Measurements from ENCODE around the gene SMIM14.
"Not testable (repeated sequence)": the region's sequence is repeated elsewhere in the genome, so short reads cannot be mapped to it uniquely, and the experiment has no call there.

SMIM14 gene

DNA sequence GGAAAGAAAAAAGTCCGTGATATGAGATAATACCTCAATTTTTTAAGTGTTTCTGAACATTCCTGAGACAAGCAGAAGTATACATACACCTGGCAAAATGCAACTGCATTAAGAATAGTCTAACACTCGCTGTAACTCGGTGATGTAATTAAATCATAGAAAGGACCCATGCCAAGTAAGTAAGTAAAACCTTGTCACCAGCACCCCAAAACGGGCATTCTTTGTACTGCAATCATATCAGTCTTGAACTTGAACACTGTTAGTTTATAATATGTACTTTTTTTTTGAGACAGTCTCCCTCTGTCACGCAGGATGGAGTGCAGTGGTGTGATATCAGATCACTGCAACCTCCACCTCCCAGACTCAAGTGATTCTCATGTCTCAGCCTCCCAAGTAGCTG, 47.4 kb downstream of the SMIM14 start:
- no peak for DNase-seq

DNA sequence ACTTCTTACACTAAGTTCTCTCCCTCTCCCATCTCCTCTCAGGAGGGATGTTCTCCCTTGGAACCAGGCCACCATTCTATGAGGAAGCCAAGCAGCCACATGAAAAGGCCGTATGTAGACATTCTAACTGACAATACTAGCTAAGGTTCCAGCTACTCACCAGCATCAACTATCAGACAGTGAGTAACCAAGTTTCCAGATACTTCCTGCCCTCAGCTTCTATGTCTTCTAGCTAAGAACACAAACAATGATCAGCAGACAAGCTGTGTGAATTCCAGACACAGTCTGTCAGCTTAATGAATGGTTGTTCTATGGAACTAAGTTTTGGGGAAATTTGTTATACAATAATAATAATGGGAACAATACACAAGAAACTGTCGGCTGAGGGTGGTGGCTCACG, 50.8 kb downstream of the SMIM14 start:
- no peak for DNase-seq

DNA sequence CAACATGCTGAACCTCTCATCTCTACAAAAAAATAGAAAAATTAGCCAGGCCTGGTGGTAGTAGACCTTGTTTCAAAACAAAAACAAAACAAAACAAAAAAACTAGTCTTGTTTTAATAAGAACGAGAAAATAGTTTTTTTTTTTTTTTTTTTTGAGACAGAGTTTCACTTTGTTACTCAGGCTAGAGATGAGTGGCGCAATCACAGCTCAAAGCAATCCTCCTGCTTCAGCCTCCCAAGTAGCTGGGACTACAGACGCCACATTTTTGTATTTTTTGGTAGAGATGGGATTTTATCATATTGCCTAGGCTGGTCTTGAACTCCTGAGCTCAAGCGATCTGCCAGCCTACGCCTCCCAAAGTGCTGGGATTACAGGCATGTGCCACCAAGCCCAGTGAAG, 63.7 kb downstream of the SMIM14 start:
- DNase-seq: no peak

DNA sequence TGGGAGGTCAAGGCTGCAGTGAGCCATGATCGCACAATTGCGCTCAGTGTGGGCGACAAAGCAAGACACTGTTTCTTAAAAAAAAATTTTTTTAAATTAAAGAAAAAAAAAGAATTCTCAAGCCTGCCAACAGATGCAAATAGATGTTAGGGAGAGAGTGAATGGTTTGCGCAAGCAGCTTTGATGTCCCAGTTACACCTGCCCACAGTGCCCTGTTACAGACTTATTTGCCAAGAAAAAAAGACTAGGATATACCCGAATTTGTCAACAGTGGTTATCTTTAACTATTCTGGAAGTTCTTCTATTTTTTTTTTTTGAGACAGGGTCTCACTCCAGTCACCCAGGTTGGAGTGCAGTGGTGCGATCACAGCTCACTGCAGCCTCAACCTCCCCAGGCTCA, 67.2 kb downstream of the SMIM14 start:
- DNase-seq: no peak

DNA sequence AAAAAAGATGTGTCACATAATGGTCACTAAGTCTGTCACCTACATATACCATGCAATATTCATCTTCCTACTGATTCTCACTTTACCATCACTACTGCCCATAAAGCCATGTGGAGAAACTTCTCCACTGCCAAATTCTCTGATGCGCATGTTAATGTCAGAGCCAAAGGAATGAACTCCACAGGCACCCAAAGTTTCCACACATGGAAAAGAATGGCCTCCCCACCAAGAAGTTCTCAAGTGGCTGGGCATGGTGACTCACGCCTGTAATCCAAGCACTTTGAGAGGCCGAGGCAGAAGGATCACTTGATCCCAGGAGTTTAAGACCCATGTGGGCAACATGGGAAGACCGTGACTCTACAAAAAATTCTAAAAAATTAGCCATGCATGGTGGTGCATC, 67.6 kb downstream of the SMIM14 start:
- DNase-seq: no peak

DNA sequence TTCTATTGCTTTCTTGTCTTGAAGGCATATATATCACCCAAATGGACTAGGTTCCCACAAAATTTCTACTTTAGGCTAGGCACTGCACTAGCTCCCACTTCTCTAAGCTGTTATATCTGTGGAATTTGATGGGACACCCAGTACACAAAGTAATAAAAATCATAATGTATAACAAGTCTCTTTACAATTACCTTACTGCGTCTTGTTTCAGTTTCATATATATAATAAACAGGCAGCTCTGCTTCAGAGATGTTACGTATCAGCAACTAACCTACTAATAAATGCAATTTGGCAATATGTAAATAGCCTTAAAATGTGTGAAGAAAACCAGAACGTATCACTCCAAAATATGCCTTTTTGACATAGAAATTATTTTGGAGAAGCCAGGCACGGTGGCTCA, 69.5 kb downstream of the SMIM14 start:
- no peak for DNase-seq

DNA sequence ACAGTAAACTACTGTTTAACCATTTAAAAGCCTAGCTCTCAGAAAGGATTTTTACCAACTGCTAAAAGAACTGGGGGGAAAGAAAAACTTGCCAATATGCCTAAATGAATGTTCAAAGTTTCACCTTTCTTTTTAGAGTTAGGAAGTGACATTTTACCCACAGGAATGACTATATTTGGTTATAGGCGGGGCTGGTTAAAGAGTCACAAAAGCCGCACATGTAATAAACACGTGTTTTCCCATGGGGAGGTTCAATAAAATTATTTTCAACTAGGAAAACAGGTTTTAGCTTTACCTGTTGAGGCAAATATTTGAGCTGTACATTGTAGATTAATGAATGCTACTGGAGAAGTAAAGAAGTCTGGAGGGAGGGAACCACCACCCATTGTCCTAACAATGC, 69.9 kb downstream of the SMIM14 start:
- DNase-seq: no peak

DNA sequence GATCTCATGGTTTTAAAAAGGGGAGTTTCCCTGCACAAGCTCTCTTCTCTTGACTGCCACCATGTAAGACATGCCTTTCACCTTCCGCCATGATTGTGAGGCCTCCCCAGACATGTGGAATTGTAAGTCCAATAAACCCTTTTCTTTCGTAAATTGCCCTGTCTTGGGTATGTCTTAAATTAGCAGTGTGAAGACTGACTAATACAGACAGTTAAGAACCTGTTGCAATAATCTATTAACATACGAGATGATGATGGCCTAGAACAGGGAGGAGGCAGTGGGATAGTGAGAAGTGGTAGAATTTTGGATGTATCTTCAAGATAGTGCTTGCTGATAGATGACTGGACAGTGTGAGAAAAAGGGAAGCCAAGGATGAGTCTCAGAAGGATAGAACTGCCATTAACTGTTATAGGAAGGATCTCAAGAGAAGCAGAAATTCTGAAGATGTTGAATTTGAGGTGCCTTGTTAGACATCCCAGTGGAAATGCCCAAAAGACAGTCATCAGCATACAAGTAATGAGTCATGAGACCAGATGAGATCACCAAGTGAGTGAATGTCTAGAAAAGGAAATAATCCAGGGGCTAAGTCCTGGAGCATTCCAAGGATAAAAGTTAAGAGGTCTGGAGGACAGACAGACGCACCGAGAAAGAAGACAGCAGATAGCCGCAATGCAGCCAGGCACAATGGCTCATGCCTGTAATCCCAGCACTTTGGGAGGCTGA, 72.6 kb downstream of the SMIM14 start:
- DNase-seq: no peak

DNA sequence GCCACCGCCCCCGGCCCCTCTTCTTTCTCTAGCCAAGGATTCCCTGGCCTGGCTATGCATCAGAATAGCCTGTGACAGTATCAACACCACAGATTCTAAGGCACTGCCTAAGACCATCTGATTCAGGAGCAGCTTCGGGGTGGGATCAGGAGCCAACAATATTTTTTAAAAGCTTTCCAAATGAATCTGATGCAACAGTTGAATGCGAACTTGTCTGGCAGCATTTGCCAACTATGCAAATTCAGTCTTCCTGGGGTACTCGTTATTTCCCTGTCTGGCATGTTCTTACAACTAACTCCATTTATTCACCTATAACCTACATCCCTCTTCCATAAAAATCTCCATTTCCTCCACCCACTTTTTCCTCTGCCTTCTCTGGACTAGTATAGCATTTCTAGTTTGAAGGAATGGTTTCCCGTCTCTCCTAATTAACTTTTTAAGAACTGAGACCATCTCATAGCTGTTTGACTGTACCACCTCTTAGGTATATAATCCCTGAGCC, 75.3 kb downstream of the SMIM14 start:
- no peak for DNase-seq

DNA sequence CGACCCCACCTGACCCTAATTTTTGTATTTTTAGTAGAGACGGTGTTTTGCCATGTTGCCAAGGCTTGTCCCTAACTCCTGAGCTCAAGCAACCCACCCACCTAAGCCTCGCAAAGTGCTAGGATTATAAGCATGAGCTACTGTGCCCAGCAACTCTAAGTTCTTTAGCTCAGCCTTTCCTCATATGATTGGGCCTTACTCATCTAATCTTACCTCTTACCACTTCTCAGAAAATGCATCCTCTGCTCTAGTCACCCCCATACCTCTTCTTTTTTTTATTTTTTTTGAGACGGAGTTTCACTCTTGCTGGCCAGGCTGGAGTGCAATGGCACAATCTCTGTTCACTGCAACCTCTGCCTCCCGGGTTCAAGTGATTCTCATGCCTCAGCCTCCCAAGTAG, 75.9 kb downstream of the SMIM14 start:
- no peak for DNase-seq

DNA sequence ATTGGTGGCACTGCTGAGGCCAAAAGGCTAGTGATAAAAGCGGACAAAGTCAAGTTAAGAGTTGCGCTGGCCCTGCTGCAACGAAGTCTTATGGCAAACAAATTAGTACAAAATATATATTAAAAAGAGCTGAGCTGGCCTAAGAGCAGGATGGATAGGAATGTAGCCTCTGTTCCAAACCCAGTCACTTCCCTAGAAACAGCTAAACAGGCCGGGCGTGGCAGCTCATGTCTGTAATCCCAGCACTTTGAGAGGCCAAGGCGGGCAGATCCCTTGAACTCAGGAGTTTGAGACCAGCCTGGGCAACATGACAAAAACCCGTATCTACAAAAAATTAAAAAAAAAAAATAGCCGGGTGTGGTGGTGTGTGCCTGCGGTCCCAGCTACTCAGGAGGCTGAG, 79.0 kb downstream of the SMIM14 start:
- no peak for DNase-seq

DNA sequence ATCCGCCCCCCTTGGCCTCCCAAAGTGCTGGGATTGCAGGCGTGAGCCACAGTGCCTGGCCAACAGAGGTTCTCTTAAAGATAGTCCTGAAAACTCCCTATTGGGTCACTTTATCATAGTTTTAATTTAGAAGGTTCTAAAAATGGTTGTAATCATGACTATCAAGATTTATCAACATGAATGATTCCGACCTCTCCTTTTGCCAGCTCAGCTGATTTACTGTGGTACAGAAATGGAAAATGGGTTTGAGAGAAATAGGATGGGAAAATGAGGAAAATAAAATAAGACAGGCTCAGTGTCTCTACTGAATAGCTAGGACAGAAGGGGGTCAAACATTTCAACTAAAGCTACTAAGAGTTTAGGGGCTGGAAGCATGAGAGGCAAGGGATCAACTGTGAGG, 83.2 kb downstream of the SMIM14 start:
- no peak for DNase-seq

DNA sequence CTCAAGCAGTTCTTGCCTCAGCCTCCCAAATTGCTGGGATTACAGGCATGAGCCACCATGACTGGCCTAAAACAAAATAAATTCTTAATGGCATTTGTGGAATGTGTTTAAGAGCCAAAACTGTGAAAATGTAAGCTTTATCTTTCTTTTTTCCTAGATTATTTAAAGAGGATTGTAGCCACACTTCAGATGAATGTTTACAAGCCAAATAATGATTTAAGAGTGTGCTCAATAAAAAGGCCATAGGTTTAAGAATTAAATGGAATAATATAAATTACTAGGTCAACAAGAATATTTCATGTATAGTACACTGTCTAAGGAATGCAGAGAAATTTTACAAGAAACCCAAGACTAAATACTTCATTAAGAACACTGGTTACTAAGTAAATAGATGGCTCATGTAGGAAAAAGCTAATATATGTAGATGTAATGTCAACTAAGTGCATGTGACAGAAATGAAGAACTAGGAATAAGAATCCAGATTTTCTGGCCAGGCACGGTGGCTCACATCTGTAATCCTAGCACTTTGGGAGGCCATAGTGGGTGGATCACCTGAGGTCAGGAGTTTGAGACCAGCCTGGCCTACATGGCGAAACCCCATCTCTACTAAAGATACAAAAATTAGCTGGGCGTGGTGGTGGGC, 90.1 kb downstream of the SMIM14 start:
- no peak for DNase-seq

DNA sequence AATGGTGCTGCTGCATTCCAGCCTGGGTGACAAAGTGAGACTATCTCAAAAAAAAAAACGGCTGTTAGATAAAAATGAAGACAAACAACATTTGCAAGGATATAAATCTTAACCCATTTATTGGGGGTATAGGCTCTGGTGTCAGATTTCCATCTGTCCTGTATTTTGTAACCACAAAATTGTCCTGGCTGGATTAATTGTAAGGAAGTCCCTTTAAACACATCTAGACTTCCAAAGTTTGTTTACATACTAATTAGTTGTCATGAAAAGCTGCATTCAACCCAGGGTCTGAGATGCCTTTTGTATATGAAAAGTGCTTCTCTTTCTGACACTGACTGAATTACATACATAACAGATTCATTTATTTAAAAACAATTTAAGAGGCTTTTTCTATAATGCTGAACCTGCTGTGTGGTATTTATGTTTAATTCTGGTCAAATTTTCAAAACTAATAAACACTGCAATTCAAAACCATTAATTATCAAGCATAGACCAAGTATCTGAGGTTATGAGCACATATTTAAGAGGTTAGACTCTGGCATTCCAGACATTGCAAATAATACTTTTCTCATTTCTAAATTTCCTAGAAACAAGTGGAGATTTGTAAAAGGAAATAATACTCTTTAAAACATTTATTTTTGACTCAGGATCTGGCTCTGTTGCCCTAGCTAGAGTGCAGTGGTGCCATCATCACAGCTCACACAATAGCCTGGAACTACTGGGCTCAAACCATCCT, 93.9 kb downstream of the SMIM14 start:
- DNase-seq: no peak

DNA sequence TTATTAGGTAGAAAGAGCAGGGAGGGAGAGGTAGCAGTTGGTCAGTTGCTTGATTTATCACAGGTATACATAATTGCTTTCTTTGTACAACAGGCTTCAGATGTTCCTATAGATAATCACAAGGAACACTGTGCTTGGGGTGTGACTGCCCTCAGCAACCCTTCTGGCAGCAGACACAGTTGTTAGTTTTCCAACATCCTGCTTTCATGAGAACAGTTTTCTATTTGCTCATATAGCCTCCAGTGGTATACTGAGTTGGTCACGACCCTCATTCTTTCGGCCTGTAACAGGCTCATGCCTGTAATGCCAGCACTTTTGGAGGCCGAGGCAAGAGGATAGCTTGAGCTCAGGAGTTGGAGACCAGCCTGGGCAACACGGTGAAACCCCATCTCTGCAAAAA, 94.6 kb downstream of the SMIM14 start:
- DNase-seq: not testable (repeated sequence)

DNA sequence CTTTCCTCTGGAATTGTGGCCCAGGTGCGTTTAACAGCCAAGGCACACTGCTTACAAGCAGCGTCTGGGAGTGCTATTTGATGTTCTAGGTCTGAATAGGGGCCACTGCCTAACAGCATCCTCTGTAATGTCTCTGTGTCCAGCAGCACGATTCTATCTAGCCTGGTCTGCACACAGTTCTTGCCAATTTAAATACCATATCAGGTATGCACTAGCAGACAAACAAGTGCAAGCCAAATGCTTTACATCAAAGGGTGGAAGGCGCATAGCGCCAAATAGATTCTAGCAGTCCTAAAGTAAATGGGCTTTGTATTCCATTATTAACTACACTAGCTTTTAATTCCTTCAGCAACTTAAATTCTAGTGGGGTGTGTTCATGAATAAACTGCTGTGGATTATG, 95.6 kb downstream of the SMIM14 start:
- no peak for DNase-seq

DNA sequence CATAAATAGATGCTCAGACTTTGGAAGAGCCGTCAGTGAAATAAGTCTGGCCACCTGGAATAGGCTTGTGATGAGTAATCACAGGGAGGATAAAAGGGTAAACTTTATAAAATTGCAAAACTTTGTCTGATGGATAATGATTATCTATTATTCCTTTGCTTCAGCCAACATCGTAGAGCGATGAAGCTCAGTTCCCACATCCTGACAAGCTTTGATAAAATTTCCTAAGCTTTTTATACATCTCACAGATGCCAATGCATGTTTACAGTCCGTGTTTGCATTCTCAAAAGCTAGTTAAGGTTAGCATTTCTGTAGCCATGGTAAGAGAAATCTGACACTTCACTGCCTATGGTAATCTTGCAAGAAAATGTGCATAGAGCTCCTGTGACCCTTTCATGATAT, 96.1 kb downstream of the SMIM14 start:
- no peak for DNase-seq

DNA sequence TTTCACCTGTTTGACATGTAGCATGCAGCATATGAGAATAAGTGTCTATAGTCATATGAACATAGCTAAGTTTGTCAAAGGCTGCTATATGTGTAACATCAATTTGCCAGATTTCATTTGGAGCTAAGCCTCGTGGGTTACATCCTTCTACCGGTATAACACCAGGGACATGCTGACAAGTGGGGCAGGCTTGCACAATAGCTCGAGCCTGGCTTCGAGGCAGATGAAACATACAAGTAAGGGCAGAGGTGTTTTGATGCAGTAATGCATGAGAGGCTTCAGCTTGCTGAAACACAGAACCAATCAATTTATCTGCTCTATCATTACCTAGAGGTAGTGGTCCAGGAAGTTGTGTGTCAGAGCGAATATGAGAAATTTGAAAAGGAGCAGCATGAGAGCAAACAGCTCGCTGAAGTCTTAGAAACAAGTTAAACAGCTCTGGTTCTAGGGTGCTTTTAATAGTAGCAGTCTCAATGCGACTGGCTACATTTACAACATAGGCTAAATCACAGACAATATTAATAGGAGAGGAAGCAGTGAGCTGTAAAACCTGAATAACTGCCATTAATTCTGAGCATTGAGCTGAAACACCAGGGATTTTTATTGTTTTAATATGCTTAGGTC, 96.6 kb downstream of the SMIM14 start:
- DNase-seq: no peak

DNA sequence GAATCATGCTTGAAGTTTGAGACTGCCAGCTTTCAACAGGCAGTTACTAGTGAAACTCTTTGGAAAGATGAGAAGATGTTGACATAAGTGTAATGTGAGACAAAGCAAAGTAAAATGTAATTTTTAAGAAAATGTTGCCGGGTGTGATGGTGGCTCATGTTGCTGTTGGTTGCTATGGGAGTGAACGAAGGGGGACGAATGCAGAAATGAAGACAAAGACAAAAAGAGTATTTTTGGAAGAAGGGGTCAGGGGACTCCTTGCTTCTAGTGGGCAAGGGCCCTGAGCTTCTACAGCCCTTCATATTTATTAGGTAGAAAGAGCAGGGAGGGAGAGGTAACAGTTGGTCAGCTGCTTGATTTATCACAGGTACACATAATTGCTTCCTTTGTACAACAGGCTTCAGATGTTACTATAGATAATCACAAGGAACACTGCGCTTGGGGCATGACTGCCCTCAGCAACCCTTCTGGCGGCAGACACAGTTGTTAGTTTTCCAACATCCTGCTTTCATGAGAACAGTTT, 99.5 kb downstream of the SMIM14 start:
- no peak for DNase-seq

DNA sequence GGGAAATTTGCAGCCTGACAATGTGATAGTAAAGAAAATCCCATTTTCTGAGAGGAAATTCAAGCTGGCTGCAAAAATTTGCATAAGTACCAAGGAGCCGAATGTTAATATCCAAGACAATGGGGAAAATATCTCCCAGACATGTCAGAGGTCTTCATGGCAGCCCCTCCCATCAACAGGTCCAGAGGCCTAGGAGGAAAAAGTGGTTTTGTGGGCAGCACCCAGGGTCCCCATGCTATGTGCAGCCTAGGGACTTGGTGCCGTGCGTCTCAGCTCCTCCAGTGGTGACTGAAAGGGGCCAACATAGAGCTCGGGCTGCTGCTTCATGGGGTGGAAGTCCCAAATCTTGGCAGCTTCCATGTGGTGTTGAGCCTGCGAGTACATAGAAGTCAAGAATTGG, 105.1 kb downstream of the SMIM14 start:
- no peak for DNase-seq

DNA sequence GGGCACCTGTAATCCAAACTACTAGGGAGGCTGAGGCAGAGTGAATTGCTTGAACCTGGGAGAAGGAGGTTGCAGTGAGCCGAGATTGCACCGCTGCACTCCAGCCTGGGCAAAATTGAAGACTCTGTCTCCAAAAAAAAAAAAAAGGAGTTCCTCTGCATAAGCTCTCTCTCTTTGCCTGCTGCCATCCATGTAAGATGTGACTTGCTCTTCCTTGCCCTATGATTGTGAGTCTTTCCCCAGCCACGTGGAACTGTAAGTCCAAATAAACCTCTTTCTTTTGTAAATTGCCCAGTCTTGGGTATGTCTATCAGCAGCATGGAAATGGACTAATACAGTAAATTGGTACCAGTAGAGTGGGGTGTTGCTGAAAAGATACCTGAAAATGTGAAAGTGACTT, 106.4 kb downstream of the SMIM14 start:
- DNase-seq: not testable (repeated sequence)

DNA sequence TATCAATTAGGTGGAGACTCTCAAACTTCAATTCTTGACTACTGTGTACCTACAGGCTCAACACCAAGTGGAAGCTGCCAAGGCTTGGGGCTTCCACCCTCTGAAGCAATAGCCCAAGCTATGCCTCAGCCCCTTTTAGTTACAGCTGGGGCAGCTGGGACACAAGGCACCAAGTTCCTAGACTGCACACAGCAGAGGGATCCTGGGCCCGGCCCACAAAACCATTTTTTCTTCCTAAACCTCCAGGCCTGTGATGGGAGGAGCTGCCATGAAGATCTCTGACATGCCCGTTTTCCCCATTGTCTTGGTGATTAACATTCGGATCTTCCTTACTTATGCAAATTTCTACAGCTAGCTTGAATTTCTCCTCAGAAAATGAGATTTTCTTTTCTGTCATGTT, 108.0 kb downstream of the SMIM14 start:
- no peak for DNase-seq

DNA sequence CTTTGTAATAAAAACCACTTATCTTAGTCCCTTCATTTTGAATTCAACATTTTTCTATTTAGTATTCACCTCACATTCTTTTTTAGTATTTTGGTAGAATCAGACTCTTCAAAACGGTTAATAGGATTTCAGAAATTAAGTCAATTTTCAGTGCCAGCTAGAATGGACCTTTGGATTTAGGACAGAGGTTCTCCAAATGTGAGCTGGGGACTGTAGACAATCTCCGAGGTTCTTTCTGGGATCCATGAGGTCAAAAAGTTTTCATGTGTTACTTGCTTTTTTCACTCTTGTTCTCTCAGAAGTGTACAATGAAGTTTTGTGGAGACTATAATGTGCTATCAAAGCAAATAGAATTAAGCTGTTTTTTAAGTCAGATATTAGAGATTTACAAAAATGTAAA, 109.1 kb downstream of the SMIM14 start:
- no peak for DNase-seq
